Kidney epithelial cell (primary cell): ENCODE measurements around the gene PEAR1. TPM values are rescaled to one million over a fixed set of nuclear protein-coding genes. Genes with fewer than 3 reads are reported as not detected.

Experiments used
- DNase-seq: peaks from one replicate; pipeline ENCODE4 v3.0.0-alpha.2; 2010; ENCODE audit warnings: low read depth
- H3K27me3 ChIP-seq: 2 replicates; pipeline ENCODE4 v1.6.0; 2011; ENCODE audit warnings: low read length; ENCODE audit not compliant: control insufficient read depth, insufficient read depth
- H3K36me3 ChIP-seq: 2 replicates; pipeline ENCODE4 v1.5.1; 2011; ENCODE audit warnings: low read length; ENCODE audit not compliant: control insufficient read depth, insufficient read depth
- H3K4me3 ChIP-seq: 2 replicates; pipeline ENCODE4 v1.5.1; 2011; ENCODE audit warnings: low read depth, mild to moderate bottlenecking, control low read depth, low read length
- total RNA-seq: library from RNA; depleted of rRNA; stranded (reverse); fragments of >200 nt; gene quantifications from 2 replicates; pipeline ENCODE4 v1.2.3, GENCODE V29; 2015
- TF ChIP-seq, protein P1 (sequence below): IDR thresholded peaks from 2 replicates; pipeline ENCODE4 v1.5.1; 2011; ENCODE audit warnings: mild to moderate bottlenecking, moderate library complexity, low read length, control low read depth, inconsistent platforms; ENCODE audit not compliant: insufficient read depth, poor library complexity, severe bottlenecking

Gene PEAR1
- total RNA-seq, 1 donor from 2014 or later: 10.3 TPM

DNA sequence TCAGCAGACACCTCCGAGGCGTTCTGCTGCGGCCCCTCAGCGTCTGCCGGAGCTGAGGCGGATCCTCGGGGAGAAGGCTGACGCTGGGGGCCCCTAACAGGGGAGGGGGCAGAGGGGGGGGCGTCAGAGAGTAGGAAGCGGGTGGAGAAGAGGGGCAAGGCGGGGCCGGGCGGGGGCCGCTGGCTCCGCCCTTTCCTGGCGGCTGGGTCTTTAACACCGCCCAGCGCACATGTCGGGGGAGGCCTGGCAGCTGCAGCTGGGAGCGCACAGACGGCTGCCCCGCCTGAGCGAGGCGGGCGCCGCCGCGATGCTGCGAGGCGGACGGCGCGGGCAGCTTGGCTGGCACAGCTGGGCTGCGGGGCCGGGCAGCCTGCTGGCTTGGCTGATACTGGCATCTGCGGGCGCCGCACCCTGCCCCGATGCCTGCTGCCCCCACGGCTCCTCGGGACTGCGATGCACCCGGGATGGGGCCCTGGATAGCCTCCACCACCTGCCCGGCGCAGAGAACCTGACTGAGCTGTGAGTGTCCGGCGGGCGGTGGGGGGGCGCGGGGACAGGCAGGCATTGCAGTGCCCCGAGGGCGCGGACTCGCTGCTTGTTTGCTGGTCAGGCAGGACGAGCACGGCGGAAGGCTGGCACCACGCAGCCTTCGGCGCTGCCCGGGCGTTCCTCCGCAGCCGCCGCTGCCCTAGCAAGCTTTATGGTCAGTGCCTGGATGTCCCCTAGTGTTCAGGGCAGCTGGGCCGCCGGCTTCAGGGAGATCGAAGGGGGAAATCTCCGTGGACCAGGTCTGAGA, 32.7 kb upstream of the PEAR1 start, which contains the start of gene NTRK1:
TSS of gene NTRK1 (plus strand) at position 238 of the 796 bp plus-strand sequence. CDS start at position 308, 70 bp downstream.
- Histone ChIP-seq H3K4me3 (no peak within 1 kb of the TSS), H3K36me3 (no peaks in the 10 kb centered on the region), H3K27me3 (peaks cover 81% of the 10 kb centered on the region)
- no peak for DNase-seq
- TF ChIP-seq, protein P1, sequence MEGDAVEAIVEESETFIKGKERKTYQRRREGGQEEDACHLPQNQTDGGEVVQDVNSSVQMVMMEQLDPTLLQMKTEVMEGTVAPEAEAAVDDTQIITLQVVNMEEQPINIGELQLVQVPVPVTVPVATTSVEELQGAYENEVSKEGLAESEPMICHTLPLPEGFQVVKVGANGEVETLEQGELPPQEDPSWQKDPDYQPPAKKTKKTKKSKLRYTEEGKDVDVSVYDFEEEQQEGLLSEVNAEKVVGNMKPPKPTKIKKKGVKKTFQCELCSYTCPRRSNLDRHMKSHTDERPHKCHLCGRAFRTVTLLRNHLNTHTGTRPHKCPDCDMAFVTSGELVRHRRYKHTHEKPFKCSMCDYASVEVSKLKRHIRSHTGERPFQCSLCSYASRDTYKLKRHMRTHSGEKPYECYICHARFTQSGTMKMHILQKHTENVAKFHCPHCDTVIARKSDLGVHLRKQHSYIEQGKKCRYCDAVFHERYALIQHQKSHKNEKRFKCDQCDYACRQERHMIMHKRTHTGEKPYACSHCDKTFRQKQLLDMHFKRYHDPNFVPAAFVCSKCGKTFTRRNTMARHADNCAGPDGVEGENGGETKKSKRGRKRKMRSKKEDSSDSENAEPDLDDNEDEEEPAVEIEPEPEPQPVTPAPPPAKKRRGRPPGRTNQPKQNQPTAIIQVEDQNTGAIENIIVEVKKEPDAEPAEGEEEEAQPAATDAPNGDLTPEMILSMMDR: no peak

DNA sequence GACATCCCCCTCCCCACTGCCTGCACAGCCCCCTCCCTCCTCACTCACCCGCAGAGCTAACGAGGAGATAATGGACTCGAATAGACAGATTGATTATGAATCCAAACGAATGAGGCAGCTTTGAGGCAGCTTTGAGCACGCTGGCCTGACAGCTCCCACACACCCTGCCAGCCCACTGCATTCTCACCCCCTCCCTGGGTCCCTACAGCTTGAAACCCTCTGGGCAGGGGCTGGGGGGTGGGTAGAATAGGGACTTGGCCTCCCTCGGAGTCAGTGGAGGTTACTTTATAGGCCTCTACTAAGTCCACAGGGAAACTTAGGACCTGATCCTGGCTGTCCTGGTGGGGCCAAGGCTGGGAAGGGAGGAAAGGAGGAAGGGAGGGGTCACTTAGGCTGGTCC, 30.9 kb upstream of the PEAR1 start:
- TF ChIP-seq, protein P1: no peak
- H3K36me3 ChIP-seq: no peaks in the 10 kb centered on the region
- peaks cover 71% of the 10 kb centered on the region for H3K27me3 ChIP-seq
- no peak overlapping the region for H3K4me3 ChIP-seq
- DNase-seq: no peak

DNA sequence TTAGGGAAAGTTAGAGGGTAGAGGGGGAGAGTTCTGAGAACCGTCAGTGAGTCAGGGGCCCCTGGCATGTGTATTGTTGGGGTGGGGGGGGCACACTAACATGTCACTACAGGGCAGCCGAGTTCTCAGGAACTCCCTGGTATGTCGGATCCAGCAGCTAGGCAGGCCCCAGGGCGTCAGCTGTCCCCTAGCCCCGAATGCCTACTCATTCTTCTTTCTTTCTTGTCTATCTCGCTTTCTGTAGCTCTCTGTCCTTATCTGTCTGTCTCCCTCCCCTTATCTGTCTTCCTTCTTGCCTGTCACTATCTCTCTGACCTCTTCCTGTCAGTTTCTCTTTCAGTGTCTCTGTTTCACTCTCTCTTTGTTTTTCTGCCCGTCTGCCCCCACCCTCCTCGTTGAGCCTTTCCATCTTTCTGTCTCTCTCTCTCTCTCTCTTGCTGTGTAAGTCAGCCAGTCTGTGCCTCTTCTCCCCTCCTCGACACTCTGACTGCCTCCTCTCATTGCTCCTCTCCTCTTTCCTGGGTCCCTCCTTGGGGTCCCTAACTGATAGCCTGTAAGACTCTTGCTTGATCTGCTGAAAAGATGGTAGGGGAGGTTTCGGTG, 30.4 kb upstream of the PEAR1 start:
- Histone ChIP-seq H3K36me3 (no peaks in the 10 kb centered on the region), H3K4me3 (no peak overlapping the region), H3K27me3 (peaks cover 66% of the 10 kb centered on the region)
- no peak for DNase-seq
- TF ChIP-seq, protein P1: no peak

DNA sequence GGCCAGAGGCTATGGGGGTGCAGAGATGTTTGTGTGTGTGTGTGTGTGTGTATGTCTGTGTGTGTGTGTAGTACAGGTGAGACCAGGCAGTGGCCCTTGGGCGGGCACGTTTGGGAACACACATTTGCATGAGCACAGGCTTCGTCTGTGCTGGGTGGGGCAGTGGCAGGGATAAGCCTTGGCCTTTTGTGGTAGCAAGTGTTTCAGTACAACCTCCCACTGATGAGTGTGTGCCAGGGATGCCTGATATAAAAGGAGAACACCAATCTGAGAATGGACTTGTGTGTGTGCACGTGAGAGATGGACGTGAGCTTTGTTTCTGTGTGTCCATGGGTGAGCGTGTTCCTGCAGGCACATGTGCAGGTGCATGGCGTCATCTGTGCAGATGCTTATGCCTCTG, 29.9 kb upstream of the PEAR1 start:
- TF ChIP-seq, protein P1: no peak

DNA sequence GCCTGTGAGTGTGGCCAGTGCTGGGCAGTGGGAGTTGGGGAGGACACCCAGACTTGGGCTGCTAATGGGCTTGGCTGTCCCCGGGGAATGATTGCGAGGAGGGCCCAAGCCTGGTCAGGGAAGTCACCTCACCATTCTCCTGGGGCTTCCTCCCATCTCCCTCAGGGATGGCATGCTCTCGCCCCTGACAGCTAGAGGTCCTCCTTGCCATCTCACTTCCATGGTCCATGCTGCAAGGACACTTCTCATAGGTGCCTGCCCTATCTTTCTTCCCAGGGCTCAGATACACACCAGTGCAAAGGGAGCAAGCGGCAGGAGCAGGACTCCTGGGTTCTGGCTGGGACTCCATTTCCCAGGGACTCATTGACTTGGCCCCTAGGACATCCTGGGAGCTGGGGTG, 28.7 kb upstream of the PEAR1 start:
- H3K36me3 ChIP-seq: no peaks in the 10 kb centered on the region
- H3K4me3 ChIP-seq: no peak overlapping the region
- peaks cover 49% of the 10 kb centered on the region for H3K27me3 ChIP-seq
- no peak for DNase-seq
- TF ChIP-seq, protein P1: no peak

More for the DNA sequence above, 29.9 kb upstream of the PEAR1 start:
- no peak for DNase-seq
- Histone ChIP-seq H3K4me3 (no peak overlapping the region), H3K36me3 (no peaks in the 10 kb centered on the region), H3K27me3 (peaks cover 61% of the 10 kb centered on the region)

DNA sequence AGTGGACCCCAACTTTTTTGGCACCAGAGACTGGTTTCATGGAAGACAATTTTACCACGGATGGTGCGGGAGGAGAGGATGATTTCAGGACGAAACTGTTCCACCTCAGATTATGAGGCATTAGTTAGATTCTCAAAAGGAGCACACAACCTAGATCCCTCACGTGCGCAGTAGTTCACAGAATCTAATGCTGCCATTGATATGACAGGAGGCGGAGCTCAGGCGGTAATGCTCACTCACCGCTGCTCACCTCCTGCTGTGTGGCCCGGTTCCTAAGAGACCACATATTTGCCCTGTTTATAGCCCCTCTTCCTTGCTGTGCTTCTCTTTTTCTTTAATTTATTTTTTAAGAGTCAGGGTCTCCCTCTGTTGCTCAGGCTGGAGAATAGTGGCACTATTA, 28.3 kb upstream of the PEAR1 start:
- H3K4me3 ChIP-seq: no peak overlapping the region
- TF ChIP-seq, protein P1: no peak
- H3K27me3 ChIP-seq: peaks cover 44% of the 10 kb centered on the region
- no peak for DNase-seq
- H3K36me3 ChIP-seq: no peaks in the 10 kb centered on the region
